Psoas muscle (tissue), 8 donors: ENCODE data around the gene ASPRV1. TPM values are rescaled to one million over a fixed set of nuclear protein-coding genes. Genes with fewer than 3 reads are reported as not detected.

Source experiments
- ATAC-seq, 4 donors: fragments of 200-7000 bp; cut with Tn5 transposase; one replicate each; pipeline ENCODE4 v1.9.1; 2020; ENCODE audit warnings: moderate library complexity in 3 of 4, mild to moderate bottlenecking in 2 of 4
- DNase-seq, 2 donors: peaks; one replicate each; pipeline ENCODE4 v3.0.0-alpha.2; 2020
- H3K27ac ChIP-seq: fragments of 200-600 bp; one replicate; pipeline ENCODE4 v1.8.0; 2022
- H3K27me3 ChIP-seq, 3 donors: fragments of 200-600 bp in 1 of 3; one replicate each; pipeline versions ENCODE4 v1.6.1 to v1.8.0; 2013 to 2022; ENCODE audit warnings: low read length in 2 of 3, mild to moderate bottlenecking in 2 of 3, moderate library complexity in 1 of 3; ENCODE audit not compliant: insufficient read depth in 3 of 3
- H3K36me3 ChIP-seq, 2 donors: fragments of 200-600 bp in 1 of 2; one replicate each; pipeline versions ENCODE4 v1.6.1 to v1.8.0; 2013 to 2022; ENCODE audit warnings: low read depth in 1 of 2, mild to moderate bottlenecking in 1 of 2, moderate library complexity in 1 of 2; ENCODE audit not compliant: insufficient read depth in 1 of 2
- H3K4me1 ChIP-seq: fragments of 200-600 bp; one replicate; pipeline ENCODE4 v1.8.0; 2022
- H3K4me3 ChIP-seq: fragments of 200-600 bp; one replicate; pipeline ENCODE4 v1.8.0; 2022; ENCODE audit warnings: mild to moderate bottlenecking
- H3K9me3 ChIP-seq: fragments of 200-600 bp; one replicate; pipeline ENCODE4 v1.8.0; 2022
- WGBS, 3 donors: extraction: QIAGEN DNeasy Blood & Tissue Kit; methylation state at CpG; one replicate each; pipeline versions ENCODE4 v1.1.6 to v1.1.7; 2013; 5-methylcytosine and 5-hydroxymethylcytosine counted together
- intact Hi-C, 2 donors: fragments of 100-400 bp; cut with DNase I; formaldehyde crosslinking; loops; one replicate each; pipeline versions ENCODE4 v1.11.0 to v1.14.2; 2022
- polyA plus RNA-seq, 3 donors: library from polyadenylated mRNA; stranded (reverse); fragments of 200-250 nt; gene quantifications; one replicate each; pipeline ENCODE4 v1.2.3, GENCODE V29; 2013
- total RNA-seq, 4 donors: library from RNA; stranded (reverse); fragmentation: NEBNext Ultra II Directional in 2 of 4; extraction: Animal tissue kit (Norgen Biotek cat#: 25700) in 2 of 4; gene quantifications; one replicate each; pipeline versions ENCODE4 v1.2.1 to v1.2.4, GENCODE V29; 2021 to 2023
- TF ChIP-seq, protein P1 (sequence below): fragments of 200-600 bp; IDR thresholded peaks from one replicate; pipeline ENCODE4 v1.8.0; 2022; ENCODE audit warnings: antibody characterized with exemption
- donor health status: healthy with polysubstance abuse.
- donor health status: DM: no; HTN: no; CAD: no; lungs with moderate emphysema.
- donor health status: Bipolar disorder and iron deficiency.
- donor health status: healthy.
- donor health status: DM: yes; HTN: yes; CAD: no.
- donor health status: DM: no; HTN: no; CAD: no.
- donor health status: DM: no; HTN: no; CAD: no.
- donor health status: DM: yes; HTN: yes; CAD: no.

ASPRV1 gene
- total and polyA plus RNA-seq, 7 donors: 0.20 to 1.8 (median 1.0) TPM

GRCh38 chr2:69965756-69966445 is 4.5 kb upstream of the ASPRV1 start:
- Histone ChIP-seq H3K9me3 (no peaks in the 10 kb centered on the region), H3K36me3 (no peaks in the 10 kb centered on the region), H3K27ac (no peak overlapping the region), H3K27me3 (no peaks in the 10 kb centered on the region), H3K4me3 (no peak overlapping the region), H3K4me1 (no peaks in the 10 kb centered on the region)
- ATAC-seq (no peak), DNase-seq (no peak)
- intact Hi-C loops: no loop called here
- TF ChIP-seq, protein P1, sequence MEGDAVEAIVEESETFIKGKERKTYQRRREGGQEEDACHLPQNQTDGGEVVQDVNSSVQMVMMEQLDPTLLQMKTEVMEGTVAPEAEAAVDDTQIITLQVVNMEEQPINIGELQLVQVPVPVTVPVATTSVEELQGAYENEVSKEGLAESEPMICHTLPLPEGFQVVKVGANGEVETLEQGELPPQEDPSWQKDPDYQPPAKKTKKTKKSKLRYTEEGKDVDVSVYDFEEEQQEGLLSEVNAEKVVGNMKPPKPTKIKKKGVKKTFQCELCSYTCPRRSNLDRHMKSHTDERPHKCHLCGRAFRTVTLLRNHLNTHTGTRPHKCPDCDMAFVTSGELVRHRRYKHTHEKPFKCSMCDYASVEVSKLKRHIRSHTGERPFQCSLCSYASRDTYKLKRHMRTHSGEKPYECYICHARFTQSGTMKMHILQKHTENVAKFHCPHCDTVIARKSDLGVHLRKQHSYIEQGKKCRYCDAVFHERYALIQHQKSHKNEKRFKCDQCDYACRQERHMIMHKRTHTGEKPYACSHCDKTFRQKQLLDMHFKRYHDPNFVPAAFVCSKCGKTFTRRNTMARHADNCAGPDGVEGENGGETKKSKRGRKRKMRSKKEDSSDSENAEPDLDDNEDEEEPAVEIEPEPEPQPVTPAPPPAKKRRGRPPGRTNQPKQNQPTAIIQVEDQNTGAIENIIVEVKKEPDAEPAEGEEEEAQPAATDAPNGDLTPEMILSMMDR: no peak
- WGBS, 3 donors: 89 to 97% (median 93%) methylated on average over 8 of the region's 8 CpGs

GRCh38 chr2:69964353-69964841 is 3.0 kb upstream of the ASPRV1 start:
- intact Hi-C loops: loop anchor here in 1 of 2 donors (5.0 kb wide), 1 partner anchor 38 kb away; no protein-coding TSS in a partner anchor
- WGBS, 3 donors: 69 to 93% (median 79%) methylated on average over 7 of the region's 7 CpGs
- TF ChIP-seq, protein P1: no peak
- no peaks in the 10 kb centered on the region for H3K27me3 ChIP-seq
- no peak overlapping the region for H3K27ac ChIP-seq
- no peaks in the 10 kb centered on the region for H3K36me3 ChIP-seq
- no peak for DNase-seq
- peak in 1 of 4 donors; percentile 23 for ATAC-seq
- H3K4me3 ChIP-seq: no peak overlapping the region
- no peaks in the 10 kb centered on the region for H3K4me1 ChIP-seq
- H3K9me3 ChIP-seq: no peaks in the 10 kb centered on the region

- no peak overlapping the region for H3K4me3 ChIP-seq
- no peak overlapping the region for H3K27ac ChIP-seq
- intact Hi-C loops: loop anchor here in 1 of 2 donors (5.0 kb wide), 1 partner anchor 39 kb away; no protein-coding TSS in a partner anchor
- no peaks in the 10 kb centered on the region for H3K9me3 ChIP-seq
- no peaks in the 10 kb centered on the region for H3K27me3 ChIP-seq
- TF ChIP-seq, protein P1: no peak
- no peak for DNase-seq
- WGBS, 3 donors: 88 to 91% (median 90%) methylated on average over 8 of the region's 8 CpGs
- ATAC-seq: no peak
- no peaks in the 10 kb centered on the region for H3K4me1 ChIP-seq
- no peaks in the 10 kb centered on the region for H3K36me3 ChIP-seq
Observed at GRCh38 chr2:69962986-69963730, 1.7 kb upstream of the ASPRV1 start.

GRCh38 chr2:69960821-69961220 is 610 bp downstream of the ASPRV1 start:
- no peak overlapping the region for H3K4me3 ChIP-seq
- no peak overlapping the region for H3K27ac ChIP-seq
- H3K36me3 ChIP-seq: no peaks in the 10 kb centered on the region
- intact Hi-C loops: loop anchor here in 1 of 2 donors (5.0 kb wide), 1 partner anchor 41 kb away; no protein-coding TSS in a partner anchor
- TF ChIP-seq, protein P1: no peak
- no peak for ATAC-seq
- DNase-seq: no peak
- no peaks in the 10 kb centered on the region for H3K4me1 ChIP-seq
- no peaks in the 10 kb centered on the region for H3K9me3 ChIP-seq
- WGBS, 3 donors: 92 to 98% (median 95%) methylated on average over 6 of the region's 6 CpGs
- H3K27me3 ChIP-seq: no peaks in the 10 kb centered on the region
